Fibroblast of lung (primary cell): ENCODE measurements around the gene TXK.

ENCODE experiments used
- CTCF ChIP-seq, 2 donors: IDR thresholded peaks in 1 of 2; conservative IDR thresholded peaks in 1 of 2; 1 replicate in 1 of 2; 2 replicates in 1 of 2; pipeline ENCODE4 v1.5.1; 2011 to 2012; ENCODE audit warnings: low read length in 2 of 2, control low read depth in 1 of 2, inconsistent platforms in 1 of 2, low read depth in 1 of 2, mild to moderate bottlenecking in 1 of 2
- EZH2 ChIP-seq: IDR thresholded peaks from 2 replicates; pipeline ENCODE4 v1.5.1; 2012; ENCODE audit warnings: low read length, control low read depth, mild to moderate bottlenecking; ENCODE audit errors: missing control alignments

- TF ChIP-seq CTCF (conservative IDR thresholded peaks at IDR 0.05 in 1 of 2, IDR thresholded peaks at IDR 0.05 in 1 of 2; ENCODE audit: low read depth in 1 of 2, low read length in 2 of 2) (no peak), EZH2 (no peak)
Observed at GRCh38 chr4:48047896-48048295, 86.2 kb downstream of the TXK start.
